K562 (cell line): ENCODE measurements around the gene CNOT6. TPM values are rescaled to one million over a fixed set of nuclear protein-coding genes. Genes with fewer than 3 reads are reported as not detected.

Source experiments
- ATAC-seq: fragments of 200-7000 bp; cut with Tn5 transposase; 3 replicates; pipeline ENCODE4 v1.9.1; 2020; ENCODE audit warnings: moderate library complexity
- BruUV-seq: library from RNA; stranded (reverse); fragments of 400-500 nt; replicated peaks from 2 replicates; lab custom pipeline; 2021; lab: Mats Ljungman, UMichigan
- CTCF ChIA-PET: fragments of 300-600 bp; formaldehyde crosslinking; extraction: SDS; loops from one replicate; lab custom pipeline; 2021; ENCODE audit warnings: low intra/inter-chr PET ratio; lab: Yijun Ruan, JAX
- POLR2A ChIA-PET: fragments of 300-600, 350-650 bp; sonication (Branson Sonifier 250); formaldehyde crosslinking; extraction: SDS; loops from one replicate; lab custom pipeline; 2021; ENCODE audit warnings: antibody characterized with exemption, inconsistent platforms; lab: Yijun Ruan, JAX
- DNase-seq, 4 experiments: peaks; one replicate each; pipeline versions ENCODE4 v3.0.0 to v3.0.0-alpha.2; 2011 to 2018; ENCODE audit warnings: low spot score in 3 of 4, mixed read lengths in 3 of 4; ENCODE audit errors: extremely low read depth in 1 of 4
- FAIRE-seq: peaks from 2 replicates; lab custom pipeline; 2011; peaks lifted over from hg19 to GRCh38; lab: Jason Lieb, UNC
- H2AFZ ChIP-seq: 2 replicates; pipeline ENCODE4 v1.6.0; 2011; ENCODE audit warnings: low read depth, low read length, control low read depth, inconsistent platforms
- H3K27ac ChIP-seq: fragments of 200-600 bp; 3 replicates; pipeline ENCODE4 v1.8.0; 2011; ENCODE audit warnings: low read depth, mild to moderate bottlenecking, control low read depth, inconsistent platforms, low read length, moderate library complexity, mixed read lengths; ENCODE audit errors: extremely low read depth
- H3K27me3 ChIP-seq, 2 experiments: fragments of 300-600 bp in 1 of 2; 2 replicates in 1 of 2; 3 replicates in 1 of 2; pipeline versions ENCODE4 v1.6.0 to v1.8.0; 2011; ENCODE audit warnings: inconsistent platforms in 2 of 2, low read length in 2 of 2, mild to moderate bottlenecking in 1 of 2, mixed read lengths in 1 of 2, moderate library complexity in 1 of 2; ENCODE audit not compliant: control insufficient read depth in 2 of 2, insufficient read depth in 2 of 2
- H3K36me3 ChIP-seq: fragments of 300-600 bp; 3 replicates; pipeline ENCODE4 v1.8.0; 2011; ENCODE audit warnings: mild to moderate bottlenecking, low read length, inconsistent platforms; ENCODE audit not compliant: control insufficient read depth, insufficient read depth
- H3K4me1 ChIP-seq, 2 experiments: fragments of 200-600 bp in 1 of 2; replicated peaks in 1 of 2; 2 replicates in 1 of 2; 3 replicates in 1 of 2; pipeline versions ENCODE4 v1.5.1 to v1.8.0; 2011; ENCODE audit warnings: inconsistent platforms in 2 of 2, low read length in 2 of 2, mild to moderate bottlenecking in 1 of 2, mixed read lengths in 1 of 2, moderate library complexity in 1 of 2; ENCODE audit not compliant: control insufficient read depth in 2 of 2, insufficient read depth in 2 of 2
- H3K4me2 ChIP-seq: 2 replicates; pipeline ENCODE4 v1.6.1; 2011; ENCODE audit warnings: low read length, control low read depth, inconsistent platforms, mixed read lengths; ENCODE audit not compliant: insufficient read depth
- H3K4me3 ChIP-seq: fragments of 200-600 bp; sonication (generic), shearing (Covaris generic); 2 replicates; pipeline ENCODE4 v1.5.1; 2016; ENCODE audit warnings: control low read depth, inconsistent platforms
- H3K79me2 ChIP-seq: fragments of 200-600 bp; 3 replicates; pipeline ENCODE4 v1.8.0; 2011; ENCODE audit warnings: low read length, inconsistent platforms; ENCODE audit not compliant: control insufficient read depth, insufficient read depth
- H3K9ac ChIP-seq, 2 experiments: 2 replicates each; pipeline versions ENCODE4 v1.6.0 to v1.6.1; 2011; ENCODE audit warnings: low read depth in 2 of 2, low read length in 2 of 2, control low read depth in 1 of 2, inconsistent platforms in 1 of 2, mild to moderate bottlenecking in 1 of 2, mixed read lengths in 1 of 2; ENCODE audit not compliant: insufficient read depth in 1 of 2
- H3K9me1 ChIP-seq: one replicate; pipeline ENCODE4 v1.6.0; 2011; ENCODE audit warnings: inconsistent platforms, mild to moderate bottlenecking, low read length, moderate library complexity; ENCODE audit not compliant: control insufficient read depth, insufficient read depth
- H3K9me3 ChIP-seq: replicated peaks from 2 replicates; pipeline ENCODE4 v1.5.1; 2011; ENCODE audit warnings: low read depth, low read length, inconsistent platforms; ENCODE audit not compliant: control insufficient read depth, insufficient read depth
- H4K20me1 ChIP-seq: replicated peaks from 2 replicates; pipeline ENCODE4 v1.6.1; 2011; ENCODE audit warnings: low read length, inconsistent platforms, mixed read lengths; ENCODE audit not compliant: control insufficient read depth, insufficient read depth
- C11orf30 ChIP-seq: fragments of 450-650 bp; IDR thresholded peaks from 2 replicates; pipeline ENCODE4 v1.6.1; 2016; ENCODE audit warnings: low read depth, mild to moderate bottlenecking
- ZBTB17 ChIP-seq: fragments of 450-650 bp; formaldehyde crosslinking; IDR thresholded peaks from 2 replicates; pipeline ENCODE4 v1.4.0; 2020; ENCODE audit warnings: mild to moderate bottlenecking
- ZFP36 ChIP-seq: fragments of 150-350 bp; IDR thresholded peaks from 2 replicates; pipeline ENCODE4 v1.6.1; 2018; ENCODE audit warnings: low read length, low read depth; ENCODE audit not compliant: partially characterized antibody
- WGBS: fragments of 100-300 bp; shearing (Covaris generic); methylation state at CpG from one replicate; pipeline ENCODE4 v1.1.6; 2016; ENCODE audit warnings: low coverage, mixed read lengths; ENCODE audit not compliant: insufficient coverage; ENCODE audit errors: missing lambda C conversion rate; 5-methylcytosine and 5-hydroxymethylcytosine counted together
- in situ Hi-C: fragments of 300-500 bp; cut with MboI; formaldehyde crosslinking; loops from 4 replicates; pipeline ENCODE4 v1.15.0; 2018; ENCODE audit warnings: inconsistent platforms, mixed read lengths
- intact Hi-C: fragments of 100-400 bp; cut with micrococcal nuclease; formaldehyde crosslinking; loops from 2 replicates; pipeline ENCODE4 v1.14.2; 2022
- polyA plus RNA-seq, 8 experiments: library from polyadenylated mRNA; depleted of rRNA in 4 of 8; stranded (reverse) in 5 of 8; unstranded in 3 of 8; fragments of >200 nt; fragmentation: Nextera tagmentation in 2 of 8; fragmentation: Illumina TruSeq in 1 of 8; extraction: Ambion mirVana in 2 of 8; extraction: Trizol in 1 of 8; gene quantifications; 2 replicates each; pipeline versions ENCODE4 v1.2.1 to v1.2.3, GENCODE V29; 2011 to 2014; ENCODE audit warnings: inconsistent platforms in 1 of 8, missing spikeins in 1 of 8
- total RNA-seq, 7 experiments: library from RNA; depleted of rRNA in 6 of 7; stranded (reverse); fragments of >200 nt in 6 of 7; fragmentation: Illumina TruSeq in 2 of 7; extraction: Trizol in 2 of 7; gene quantifications; 2 replicates each; pipeline versions ENCODE4 v1.2.1 to v1.2.3, GENCODE V29; 2011 to 2021; ENCODE audit warnings: low replicate concordance in 1 of 7

CNOT6 gene
- total and polyA plus RNA-seq, 9 of the 15 experiments (the other 6 are each of a cell fraction or from before 2014, with no cell fraction given), result 4.9 to 32.4 (median 14.0) TPM

DNA sequence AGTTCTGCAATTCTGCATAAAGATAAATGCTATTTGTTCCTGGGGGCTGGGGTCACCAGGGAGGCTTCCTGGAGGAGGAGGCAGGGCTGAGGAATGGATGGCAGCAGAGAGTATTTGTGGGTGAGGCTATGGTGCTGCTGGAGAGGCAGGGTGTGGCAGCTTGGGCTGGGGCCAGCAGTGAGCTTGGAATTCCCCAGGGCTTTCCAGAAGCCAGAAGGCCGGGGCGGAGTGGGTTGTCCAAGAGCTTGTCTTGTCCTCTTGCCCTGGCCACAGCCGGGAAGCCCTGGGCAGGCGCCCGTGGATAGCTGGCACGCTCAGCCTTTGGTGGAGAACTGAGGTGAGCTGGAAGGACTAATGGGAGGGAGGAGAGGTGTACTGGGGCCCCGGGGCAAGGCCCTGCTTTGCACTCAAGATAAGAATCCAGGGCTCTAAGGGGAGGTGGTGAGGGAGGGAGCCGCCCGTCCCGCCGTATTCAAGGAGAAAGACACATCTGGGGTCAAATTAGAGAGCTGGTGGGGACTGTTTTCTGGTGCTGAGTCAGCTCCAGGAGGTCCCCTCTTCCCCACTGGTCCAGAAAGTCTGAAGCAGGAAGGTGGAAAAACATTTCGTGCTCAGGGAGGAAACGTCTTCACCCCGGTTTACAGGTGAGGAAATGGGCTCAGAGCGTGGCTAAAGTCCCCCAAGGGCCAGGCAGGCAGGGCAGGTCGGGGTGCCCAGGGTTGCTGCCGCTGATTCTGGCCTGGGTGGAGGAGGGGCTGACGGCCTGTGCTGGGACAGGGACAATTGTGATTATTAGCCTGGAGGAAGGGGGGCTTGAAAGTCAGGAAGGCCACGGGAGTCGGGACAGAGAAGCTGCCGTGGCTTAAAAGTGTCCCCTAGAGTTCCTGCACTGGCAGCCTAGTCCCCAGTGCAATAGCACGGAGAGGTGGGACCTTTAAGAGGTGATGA, 26.9 kb upstream of the CNOT6 start:
- Histone ChIP-seq H3K9me3 (no peaks in the 10 kb centered on the region), H3K4me2 (no peak overlapping the region)
- 3% methylated on average over 20 of the region's 22 CpGs for WGBS

More for the DNA sequence above, 26.9 kb upstream of the CNOT6 start:
- no peaks in the 10 kb centered on the region for H3K79me2 ChIP-seq
- no TSS peak for BruUV-seq
- in situ Hi-C loops (no loop called here), intact Hi-C loops (no loop called here)
- POLR2A ChIA-PET, result no interaction called here
- H2AFZ ChIP-seq, result no peak overlapping the region
- peaks cover 0 to 74% of the 10 kb centered on the region in 2 experiments; a peak in 3 of 5 replicates for H3K27me3 ChIP-seq
- H3K4me3 ChIP-seq, result no peak overlapping the region
- DNase-seq (no peak), FAIRE-seq (no peak), ATAC-seq (no peak)
- no peak overlapping the region for H3K27ac ChIP-seq
- H3K9me1 ChIP-seq, result no peaks in the 10 kb centered on the region
- H4K20me1 ChIP-seq, result peaks cover 14% of the 10 kb centered on the region; the same call in 1 of the 2 replicates
- H3K36me3 ChIP-seq, result no peaks in the 10 kb centered on the region
- no peak overlapping the region; a peak in 1 of 4 replicates for H3K9ac ChIP-seq
- TF ChIP-seq ZBTB17 (CRISPR knock-in tag), result no peak
- 0 out of 2 replicates have a peak, but pooled peaks have one; percentile 35 for TF ChIP-seq C11orf30
- peak; percentile 94 for TF ChIP-seq ZFP36
- peaks cover 0 to 11% of the 10 kb centered on the region in 2 experiments; a peak in 2 of 5 replicates for H3K4me1 ChIP-seq
- CTCF ChIA-PET, result no interaction called here
